M059J (cell line): Measurements from ENCODE around the gene FA2H. TPM values are rescaled to one million over a fixed set of nuclear protein-coding genes. Genes with fewer than 3 reads are reported as not detected.
A peak's percentile ranks its signal among the peaks of the same experiment; 100 is the strongest.

Experiments
- DNase-seq: peaks from one replicate; pipeline ENCODE4 v3.0.0-alpha.2; 2012; ENCODE audit warnings: low read depth
- total RNA-seq: library from RNA; depleted of rRNA; stranded (reverse); fragments of >200 nt; shearing (Covaris generic); gene quantifications from 2 replicates; pipeline ENCODE4 v1.2.3, GENCODE V29; 2014

The FA2H gene
- total RNA-seq, 1 experiment from 2014 or later = not detected

DNA sequence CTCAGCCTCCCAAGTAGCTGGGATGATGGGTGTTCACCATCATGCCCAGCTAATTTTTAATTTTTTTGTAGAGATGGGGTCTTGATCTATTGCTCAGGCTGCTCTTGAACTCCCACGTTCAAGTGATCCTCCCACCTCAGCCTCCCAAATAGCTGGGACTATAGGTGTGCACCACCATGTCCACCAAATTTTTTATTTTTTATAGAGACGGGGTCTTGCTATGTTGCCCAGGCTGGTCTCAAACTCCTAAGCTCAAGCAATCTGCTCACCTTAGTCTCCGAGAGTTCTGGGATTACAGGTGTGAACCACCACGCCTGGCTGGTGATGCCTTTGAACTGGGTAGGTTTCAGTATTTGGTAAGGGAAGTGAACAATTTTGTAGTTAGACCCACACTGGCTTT lies 30.1 kb downstream of the FA2H start:
- DNase-seq = no peak

DNA sequence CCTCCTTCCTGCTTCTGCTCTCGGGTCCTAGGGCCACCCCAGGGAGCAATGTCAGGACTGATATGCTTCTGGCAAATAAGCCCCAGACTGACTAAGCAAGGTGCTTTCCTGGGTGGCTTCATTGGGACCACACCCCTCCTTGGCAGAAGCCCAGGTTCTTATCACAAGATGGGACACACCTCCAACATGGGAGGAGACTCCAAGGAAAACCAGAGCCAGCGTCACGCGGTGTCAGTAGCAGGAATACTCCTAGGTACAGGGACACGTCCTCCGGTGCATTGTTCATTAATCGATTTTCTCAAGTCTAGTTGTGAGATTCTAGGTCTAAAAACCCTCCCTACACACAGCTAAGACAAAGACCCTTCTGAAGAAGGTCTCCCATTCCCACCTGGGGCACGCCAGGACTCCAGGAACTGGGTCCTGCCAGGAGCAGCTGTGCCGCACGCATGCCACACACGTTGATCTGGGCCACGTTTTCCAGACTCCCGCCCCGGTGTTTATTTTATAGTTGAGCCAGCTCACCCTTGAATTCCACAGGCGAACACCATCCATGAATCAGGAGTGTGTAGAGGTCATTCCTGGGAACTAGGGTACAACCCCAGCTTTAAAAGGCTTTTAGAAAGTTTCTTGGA lies 30.8 kb downstream of the FA2H start:
- DNase-seq = peak; percentile 95

DNA sequence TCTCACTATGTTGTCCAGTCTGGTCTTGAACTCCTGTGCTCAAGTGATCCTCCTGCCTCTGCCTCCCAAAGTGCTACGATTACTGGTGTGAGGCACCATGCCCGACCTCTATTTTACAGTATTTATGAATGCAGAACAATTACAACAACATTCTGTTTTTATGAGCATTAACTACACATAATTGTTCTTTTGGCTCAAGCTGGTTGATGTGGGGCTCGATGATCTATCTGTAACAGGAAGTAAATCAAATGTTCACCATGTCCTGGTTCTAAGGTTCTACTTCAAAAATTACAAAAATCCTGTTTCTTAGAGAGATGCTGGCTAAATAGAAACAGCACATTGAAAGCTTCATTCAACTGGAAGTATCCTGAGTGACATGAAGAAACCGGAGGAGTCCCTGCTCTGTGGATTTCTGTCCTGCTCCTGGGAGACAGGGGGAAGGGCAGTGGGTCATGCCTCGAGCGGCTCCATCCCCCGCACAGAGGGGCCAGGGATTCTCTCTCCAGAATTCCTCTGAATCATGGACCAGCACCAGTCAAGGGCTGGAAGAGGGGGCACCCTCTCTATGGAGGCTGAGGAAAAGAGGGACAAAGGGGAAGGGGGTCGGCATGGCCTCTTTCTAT lies 31.5 kb downstream of the FA2H start:
- peak; percentile 31 for DNase-seq

DNA sequence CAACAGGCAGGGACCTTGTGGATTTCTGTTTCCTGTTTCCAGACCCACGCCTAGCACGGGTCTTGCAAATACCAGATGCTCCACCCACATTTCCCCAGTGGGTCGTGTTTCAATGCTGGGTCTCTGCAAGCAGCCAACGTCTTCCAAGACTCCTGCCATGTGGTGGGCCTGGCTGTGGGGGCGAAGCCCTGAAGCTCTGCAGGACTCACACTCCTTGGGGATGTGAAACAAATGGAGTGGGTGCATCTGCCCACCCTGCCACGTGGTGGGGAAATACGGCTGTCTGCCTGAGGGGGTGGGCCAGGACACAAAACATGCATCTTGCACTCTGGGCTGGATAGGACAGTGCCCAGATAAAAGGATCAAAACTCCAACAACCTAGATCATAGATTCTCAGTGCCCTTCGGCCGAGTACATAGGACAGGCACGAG lies 32.6 kb downstream of the FA2H start:
- no peak for DNase-seq

DNA sequence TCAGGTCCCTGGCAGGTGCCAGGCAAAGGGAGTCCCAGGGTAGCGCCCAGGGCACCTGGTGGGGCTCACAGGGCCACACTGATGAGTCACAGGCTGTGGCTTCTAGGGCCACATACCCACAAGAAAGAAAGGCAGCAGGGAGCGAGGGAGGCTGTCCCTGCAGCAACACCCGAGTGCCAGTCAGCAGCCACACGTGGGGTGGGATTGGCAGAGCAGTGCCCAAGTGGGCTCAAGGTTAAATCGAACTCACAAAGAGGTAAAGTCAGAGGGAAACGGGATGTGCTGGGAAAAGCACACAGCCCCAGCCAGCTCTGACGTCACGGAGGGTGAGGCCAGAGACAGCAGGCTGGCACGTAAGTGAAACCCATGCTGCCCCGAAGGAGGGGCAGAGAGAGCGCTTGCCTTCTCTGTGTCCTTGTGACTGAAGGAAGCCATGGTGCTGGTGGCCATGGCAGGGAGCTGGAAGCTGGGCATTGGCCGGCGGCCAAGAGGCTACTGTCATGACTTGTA lies 33.8 kb downstream of the FA2H start:
- DNase-seq = peak; percentile 84

DNA sequence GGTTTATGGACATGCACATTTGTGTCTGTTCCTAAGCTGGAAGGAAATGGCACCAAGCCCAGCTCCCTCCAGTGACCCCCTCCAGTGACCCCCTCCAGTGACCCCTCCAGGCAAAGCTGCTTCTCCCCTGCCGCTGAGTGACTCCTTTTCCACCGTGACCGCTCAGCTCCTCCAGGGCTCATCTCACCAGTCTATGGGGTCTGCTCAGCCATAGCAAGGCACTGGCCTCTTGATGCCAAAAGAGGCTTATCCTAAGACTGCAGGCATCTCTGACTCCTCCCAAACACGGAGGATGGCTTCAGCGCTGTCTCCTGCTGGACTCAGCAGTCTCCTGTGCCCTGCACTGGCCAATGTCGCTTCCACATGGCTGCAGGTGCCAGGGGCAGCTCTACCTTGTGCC lies 35.3 kb downstream of the FA2H start:
- no peak for DNase-seq

DNA sequence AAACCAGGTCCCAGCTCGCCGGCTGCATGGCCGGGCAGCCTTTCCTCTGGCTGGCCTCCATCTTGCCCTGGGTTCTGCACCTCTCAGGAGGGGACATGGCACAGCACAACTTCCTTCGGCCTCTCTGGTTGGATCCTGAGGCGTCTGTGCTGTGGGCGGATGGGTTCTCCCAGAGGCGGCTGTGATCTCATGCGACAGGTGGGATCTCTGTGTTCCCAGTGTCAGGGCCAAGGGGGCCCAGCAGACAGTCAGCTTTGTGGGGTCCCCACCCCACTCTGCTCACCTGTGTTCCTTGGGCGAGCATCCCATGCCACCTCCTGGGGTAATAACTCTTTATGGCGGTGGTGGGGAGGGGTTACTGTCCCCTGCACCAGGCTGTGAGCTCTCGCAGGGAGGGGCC lies 35.8 kb downstream of the FA2H start:
- no peak for DNase-seq

DNA sequence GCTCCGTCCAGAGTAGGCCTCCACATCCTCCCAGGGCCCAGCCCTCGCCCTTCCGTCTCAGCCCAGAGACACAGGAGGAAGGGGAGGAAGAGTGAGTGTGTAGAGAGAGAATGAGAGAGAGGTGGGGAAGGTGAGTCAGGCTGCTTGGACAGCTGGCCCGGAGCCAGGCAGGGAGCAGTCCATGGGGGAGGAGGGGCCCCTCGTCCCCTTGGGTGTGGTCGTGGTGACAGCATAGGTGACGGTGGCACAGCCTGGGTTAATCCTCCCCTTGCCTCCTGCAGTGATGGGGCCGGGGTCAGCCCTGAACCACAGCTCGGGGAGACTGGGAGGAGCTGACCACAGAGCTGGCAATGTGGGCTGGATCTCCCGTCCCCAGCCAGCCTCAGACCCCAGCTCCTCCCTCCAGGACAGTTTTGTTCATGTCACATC lies 36.5 kb downstream of the FA2H start:
- DNase-seq = peak; percentile 58

DNA sequence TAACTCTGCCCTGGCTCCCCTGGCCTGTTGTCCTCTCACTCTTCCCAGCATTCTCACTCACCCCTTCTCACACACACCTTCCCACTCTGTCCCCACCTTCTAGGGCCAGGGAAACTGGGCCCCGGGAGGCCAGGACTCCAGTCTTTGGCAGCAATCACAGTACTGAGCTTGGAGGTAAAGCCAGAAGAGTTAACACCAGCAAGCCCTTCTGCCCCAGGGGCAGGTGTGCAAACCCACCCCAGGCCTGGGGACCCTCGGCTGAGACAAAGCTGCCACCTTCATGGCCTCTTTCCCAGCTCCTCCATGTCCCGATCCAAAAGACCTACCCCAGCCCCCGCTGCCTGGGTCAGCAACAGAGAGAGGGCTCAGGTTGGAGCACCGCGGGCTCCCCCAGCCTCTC lies 37.1 kb downstream of the FA2H start:
- DNase-seq = no peak

DNA sequence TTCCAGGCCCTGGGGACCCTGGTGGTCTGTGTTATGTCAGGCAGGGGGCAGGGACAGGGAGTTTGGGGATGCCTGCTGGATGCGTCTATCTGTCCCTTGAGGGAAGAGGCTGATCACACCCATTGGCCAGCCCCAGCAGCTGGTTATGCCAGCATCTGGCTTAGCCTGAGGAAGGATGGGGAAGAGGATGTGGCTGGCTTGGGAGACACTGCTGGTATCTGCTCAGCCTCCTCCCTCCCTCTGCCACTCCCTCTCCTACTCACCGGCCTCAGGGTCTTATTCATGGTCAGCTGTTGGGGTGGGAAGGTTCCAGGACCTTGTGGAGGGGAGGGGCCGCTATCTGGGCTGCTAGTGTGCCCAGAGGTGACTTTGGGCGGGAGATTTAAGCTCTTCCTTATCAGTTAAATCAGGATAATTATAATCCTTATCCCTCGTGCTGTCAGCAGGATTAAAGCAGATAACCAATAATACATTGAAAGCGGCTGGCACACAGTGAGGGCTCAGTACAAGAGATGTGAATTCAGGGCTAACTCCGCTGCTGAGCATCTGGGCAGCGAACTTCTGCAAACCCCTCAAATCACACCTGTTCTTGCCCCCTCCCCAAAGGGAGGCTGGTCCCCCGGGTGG lies 38.0 kb downstream of the FA2H start:
- no peak for DNase-seq

DNA sequence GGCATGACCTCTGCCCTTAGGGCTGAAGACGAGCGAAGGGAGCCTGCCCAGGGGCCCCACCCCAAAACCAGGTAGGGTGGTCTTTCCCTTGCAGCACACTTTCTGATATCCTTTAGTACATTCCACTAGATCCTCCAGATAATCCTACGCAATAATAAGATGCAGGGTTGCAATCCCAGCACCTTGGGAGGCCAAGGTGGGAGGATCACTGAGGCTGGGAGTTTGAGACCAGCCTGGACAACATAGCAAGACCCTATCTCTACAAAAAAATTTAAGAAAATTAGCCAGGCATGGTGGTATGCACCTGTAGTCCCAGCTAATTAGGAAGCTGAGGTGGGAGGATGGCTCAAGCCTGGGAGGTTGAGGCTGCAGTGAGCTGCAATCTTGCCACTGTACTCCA lies 39.1 kb downstream of the FA2H start:
- no peak for DNase-seq

DNA sequence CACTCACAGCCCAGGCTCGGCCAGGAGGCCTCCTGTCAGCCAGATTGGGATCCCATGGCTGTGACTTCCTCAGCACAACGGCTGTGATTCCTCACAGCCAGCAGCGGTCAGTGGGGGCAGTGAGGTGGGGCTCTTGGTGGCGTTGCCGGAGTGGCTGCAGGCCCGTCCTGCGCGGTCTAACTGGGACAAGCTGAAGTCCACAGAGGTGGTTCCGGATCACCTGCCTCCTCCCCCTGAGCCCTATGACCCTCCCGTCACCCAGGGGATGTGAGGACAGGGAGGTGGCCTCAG lies 39.5 kb downstream of the FA2H start:
- no peak for DNase-seq

DNA sequence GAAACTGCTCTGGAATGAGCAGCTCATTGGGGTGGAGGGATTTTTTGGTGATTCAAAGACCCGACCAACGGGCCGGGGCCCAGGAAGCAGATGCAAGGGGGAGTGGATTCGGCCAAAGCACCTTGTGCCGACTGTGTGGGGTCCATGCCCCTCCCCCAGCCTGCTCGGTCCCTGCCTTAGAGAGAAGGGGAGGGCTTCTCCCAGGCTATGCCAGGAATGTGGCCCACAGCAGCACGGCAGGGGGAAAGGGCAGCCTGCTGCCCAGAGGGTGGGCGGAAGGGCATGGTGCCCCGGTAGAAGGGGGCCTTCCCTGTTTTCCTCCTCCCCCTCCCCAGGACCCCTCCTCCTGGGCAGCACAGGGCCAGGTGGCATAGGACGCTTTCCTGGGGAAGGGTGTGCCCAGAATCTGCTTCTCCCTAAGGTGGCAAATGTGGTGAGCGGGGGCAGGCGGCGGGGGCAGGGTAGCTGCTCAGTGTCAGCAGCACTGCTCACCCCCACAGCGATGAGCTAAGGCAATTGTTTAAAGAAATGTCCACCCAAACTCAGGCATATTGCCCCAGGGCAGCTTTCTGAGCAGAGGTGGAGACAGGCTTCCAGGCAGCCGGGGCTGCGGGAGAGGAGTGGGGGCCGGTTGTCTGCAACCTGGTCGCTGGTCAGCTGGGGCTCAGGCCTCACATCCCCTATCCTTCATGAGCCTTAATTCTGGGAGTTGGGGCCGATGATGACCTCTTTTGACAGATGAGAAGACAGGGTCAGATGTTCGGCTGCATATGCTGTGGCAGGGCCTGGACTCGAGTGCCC lies 40.1 kb downstream of the FA2H start:
- peak; percentile 25 for DNase-seq

DNA sequence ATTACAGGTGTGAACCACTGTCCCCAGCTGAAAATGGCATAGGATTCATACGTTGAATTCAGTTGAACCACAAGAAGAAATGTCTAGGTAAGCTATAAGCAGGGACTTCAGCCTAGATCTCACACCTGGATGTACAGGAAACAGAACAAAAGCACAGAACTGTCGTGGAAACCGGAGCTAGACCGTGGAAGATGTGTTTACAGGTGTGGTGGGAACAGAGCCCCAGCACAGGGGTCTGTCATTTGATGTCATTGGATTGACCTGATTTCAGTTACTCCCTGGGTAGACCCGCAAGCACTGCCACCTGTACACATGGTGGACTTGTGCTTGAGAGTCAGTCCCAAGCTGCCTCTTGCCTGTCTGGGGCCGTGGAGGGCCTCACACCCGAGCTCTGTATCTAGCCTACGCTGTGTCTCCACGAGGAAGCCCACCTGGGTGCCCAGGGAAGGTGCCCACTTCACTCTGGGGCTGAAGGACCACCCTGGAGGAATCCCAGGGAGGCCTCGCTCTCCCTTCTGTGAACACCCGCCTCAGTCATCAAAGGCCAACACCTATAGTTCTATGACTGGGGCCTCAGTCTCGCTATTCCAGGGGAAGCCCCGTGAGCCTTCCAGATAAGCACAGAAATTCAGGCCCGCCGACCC lies 41.8 kb downstream of the FA2H start:
- no peak for DNase-seq

DNA sequence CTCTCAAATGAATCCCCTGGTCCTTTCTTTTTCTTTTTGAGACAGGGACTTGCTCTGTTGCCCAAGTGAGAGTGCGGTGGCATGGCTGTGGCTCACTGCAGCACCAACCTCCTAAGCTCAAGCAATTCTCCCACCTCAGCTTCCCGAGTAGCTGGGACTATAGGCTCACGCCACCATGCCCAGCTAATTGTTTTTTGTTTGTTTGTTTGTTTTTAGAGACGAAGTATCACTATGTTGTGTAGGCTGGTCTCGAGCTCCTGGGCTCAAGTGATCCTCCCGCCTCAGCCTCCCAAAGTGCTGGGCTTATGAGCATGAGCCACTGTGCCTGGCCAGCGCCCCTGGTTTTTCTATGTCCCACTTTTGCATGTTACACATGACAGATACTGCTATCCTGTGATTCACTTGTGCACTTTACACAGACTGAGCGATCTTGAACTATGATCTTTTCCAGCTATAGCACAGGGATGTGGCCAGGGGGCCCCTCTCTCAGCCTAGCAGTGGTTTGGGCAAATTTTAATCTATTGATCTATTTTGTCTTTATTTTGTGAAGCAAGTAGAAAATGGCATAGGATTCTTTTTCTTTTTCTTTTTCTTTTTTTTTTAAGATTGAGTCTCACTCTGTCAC lies 42.7 kb downstream of the FA2H start:
- no peak for DNase-seq

DNA sequence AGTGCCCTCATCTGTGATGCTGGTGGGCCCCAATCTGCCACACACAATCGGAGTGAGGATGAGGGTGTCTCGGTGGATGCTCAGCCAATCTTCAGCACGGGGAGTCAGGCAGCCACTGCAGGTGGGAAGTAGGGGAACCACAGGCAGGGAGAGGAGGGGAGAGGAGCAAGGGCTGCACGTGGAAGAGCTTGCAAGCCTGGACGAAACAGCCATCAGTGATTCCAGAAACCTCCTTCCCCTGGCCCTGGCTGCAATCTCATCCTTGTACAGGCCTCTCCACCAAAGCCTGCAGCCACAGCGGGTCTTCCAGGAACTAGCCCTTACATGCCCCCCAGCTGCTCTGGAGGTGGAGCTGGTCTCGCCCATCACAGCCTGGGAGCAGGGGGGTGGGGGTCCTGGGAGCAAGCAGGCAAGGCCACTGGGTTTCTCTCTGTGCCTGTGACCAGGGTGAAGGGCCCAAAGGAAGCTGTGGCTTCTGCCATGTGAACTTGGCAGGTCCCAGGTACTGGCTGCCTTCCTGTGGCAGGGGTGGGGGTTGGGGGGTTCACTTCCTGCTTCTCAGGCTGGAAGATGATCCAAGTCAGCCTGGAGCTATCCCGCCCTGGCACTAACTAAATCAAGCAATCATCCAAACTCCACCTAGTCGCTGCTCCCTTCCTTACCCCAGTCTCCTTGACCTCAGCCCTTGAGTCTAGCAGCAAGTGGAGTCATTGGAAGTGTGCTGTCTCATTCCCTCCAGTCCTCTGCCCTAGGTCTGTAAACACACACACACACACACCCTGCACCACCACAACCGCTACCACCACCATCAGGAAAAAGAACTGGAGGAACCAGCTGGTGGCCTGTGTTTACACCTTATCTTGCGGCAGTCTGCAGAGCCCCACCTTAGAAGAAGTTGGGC lies 44.6 kb downstream of the FA2H start:
- DNase-seq = peak; percentile 73

DNA sequence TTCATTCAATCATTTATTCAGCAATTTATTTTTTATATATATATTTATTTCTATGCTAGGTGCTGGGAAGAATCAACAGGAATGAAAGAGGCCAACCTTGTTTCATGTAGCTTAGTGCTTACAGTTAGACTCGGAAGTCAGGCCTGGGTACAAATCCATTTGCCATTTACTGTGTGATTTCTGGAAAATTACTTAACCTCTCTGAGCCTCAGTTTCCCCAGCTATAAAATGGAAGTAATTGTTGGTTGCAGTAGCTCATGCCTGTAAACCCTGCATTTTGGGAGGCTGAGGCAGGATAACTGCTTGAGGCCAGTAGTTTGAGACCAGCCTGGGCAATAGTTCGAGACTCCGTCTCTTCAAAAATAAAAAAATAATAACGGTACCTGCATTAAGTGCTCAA lies 46.7 kb downstream of the FA2H start:
- DNase-seq = no peak

DNA sequence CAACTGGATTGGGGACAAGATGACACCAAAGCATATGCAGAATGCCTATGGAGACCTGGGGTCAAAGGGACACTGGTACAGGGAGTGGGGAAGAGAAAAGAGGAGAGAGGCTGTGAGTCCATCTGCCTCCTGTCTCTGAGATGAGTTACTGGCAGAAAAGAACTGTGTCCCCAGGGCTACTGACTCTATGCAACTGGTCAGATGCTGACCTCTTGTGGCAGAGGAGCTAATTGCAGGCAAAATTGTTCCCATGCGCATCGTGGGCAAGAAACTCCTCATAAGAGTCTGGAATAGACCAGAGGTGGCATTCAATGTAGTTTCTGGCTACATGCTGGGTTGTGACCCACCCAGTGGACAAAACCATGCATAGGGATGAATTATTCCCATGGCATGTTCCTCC lies 47.9 kb downstream of the FA2H start:
- no peak for DNase-seq

DNA sequence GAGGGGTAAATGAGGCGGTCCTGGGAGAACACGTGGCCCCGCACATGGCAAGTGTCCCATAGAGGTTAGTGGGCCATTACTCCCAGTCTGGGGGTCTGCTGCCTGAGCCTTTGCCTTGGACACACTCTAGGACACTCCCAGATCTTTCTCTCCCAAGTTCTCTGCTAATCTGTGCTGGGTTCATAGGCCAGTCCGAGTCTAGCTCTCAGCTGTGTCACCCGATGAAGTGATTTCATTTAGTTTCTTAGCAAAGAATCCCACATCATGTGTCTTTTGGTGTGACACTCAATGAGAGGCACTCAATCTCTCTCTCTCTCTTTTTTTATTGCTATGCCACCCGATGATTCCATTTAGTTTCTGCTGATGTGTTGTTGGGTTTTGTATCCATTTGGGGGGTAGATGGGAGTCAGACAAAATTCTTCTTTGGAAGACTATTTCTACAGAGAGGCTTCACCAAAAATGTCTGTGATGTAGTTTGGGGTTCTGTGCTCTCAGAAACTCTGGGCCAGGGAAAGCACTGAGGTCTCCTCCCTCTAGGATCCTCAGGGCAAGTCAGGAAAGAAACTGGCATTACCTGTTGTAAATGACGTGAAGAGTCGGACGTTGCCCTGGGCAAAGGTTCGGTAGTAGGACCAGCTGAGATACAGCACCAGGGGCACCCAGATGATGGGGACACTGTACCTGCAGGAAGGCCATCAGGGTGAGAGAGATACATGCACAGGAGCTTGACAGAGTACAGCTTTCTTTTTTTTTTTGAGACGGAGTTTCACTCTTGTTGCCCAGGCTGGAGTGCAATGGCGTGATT lies 48.8 kb downstream of the FA2H start:
- no peak for DNase-seq
